ENCODE results near the gene UGT1A7.

DNA sequence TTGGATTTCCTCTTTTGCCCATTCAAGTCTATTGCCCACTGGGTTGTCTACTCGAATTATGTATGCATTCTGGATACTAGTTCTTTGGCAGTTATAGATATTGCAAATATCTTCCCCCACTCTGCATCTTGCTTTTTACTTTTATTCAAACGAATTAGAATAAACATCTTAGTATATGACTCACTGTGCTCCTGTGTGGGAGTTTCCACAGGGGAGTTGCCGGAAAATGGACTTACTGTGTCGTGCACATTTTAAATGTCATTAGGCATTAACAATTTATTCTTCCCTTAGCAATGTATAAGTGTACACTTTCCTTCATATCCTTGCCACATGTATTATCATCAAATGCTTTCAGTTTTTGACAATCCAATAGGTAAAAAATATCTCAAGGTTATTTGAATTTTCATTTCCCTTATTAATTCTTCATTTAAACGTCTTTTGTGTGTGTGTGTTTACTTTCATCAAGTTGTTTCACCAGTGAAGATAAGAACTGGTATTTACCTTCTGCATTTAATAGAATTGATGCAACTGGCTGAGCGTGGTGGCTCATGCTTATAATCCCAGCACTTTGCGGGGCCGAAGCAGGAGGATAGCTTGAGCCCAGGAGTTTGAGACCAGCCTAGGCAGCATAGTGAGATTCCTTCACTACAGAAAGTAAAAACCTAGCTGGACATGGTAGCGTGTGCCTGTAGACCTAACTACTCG, 26.4 kb downstream of the UGT1A7 start:
- TF ChIP-seq, protein P1, sequence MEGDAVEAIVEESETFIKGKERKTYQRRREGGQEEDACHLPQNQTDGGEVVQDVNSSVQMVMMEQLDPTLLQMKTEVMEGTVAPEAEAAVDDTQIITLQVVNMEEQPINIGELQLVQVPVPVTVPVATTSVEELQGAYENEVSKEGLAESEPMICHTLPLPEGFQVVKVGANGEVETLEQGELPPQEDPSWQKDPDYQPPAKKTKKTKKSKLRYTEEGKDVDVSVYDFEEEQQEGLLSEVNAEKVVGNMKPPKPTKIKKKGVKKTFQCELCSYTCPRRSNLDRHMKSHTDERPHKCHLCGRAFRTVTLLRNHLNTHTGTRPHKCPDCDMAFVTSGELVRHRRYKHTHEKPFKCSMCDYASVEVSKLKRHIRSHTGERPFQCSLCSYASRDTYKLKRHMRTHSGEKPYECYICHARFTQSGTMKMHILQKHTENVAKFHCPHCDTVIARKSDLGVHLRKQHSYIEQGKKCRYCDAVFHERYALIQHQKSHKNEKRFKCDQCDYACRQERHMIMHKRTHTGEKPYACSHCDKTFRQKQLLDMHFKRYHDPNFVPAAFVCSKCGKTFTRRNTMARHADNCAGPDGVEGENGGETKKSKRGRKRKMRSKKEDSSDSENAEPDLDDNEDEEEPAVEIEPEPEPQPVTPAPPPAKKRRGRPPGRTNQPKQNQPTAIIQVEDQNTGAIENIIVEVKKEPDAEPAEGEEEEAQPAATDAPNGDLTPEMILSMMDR (IDR thresholded peaks at IDR 0.05): no peak
- TF ChIP-seq POLR2A (IDR thresholded peaks at IDR 0.05): no peak
